Omental fat pad (tissue), 4 donors: ENCODE results near the gene DYNLT2. TPM values are rescaled to one million over a fixed set of nuclear protein-coding genes. Genes with fewer than 3 reads are reported as not detected.
"Not testable (repeated sequence)": the region's sequence is repeated elsewhere in the genome, so short reads cannot be mapped to it uniquely, and the experiment has no call there.

Source experiments
- ATAC-seq: fragments of 150-250 bp; one replicate; pipeline ENCODE4 v1.9.1; 2016; ENCODE audit warnings: mild to moderate bottlenecking, moderate library complexity; ENCODE audit not compliant: low FRiP score
- DNase-seq: peaks from one replicate; pipeline ENCODE4 v3.0.0-alpha.2; 2019; ENCODE audit warnings: low spot score
- CTCF ChIP-seq, 3 donors: fragments of 450-650 bp; IDR thresholded peaks; one replicate each; pipeline ENCODE4 v1.5.1; 2016 to 2017; ENCODE audit warnings: antibody characterized with exemption in 3 of 3, mild to moderate bottlenecking in 3 of 3, moderate library complexity in 2 of 3
- total RNA-seq, 4 donors: library from RNA; depleted of rRNA; stranded (reverse); fragments of >200 nt; gene quantifications; one replicate each; pipeline ENCODE4 v1.1.0, GENCODE V29; 2016

Gene DYNLT2
- total RNA-seq, 4 donors from 2014 or later, result 0.94 to 2.5 (median 2.1) TPM

GRCh38 chr6:169701311-169701953 lies 49.9 kb downstream of the DYNLT2 start:
- ATAC-seq, result peak; percentile 2
- no peak for TF ChIP-seq CTCF (IDR thresholded peaks at IDR 0.05)
- DNase-seq, result no peak

- ATAC-seq, result no peak
- no peak for TF ChIP-seq CTCF (IDR thresholded peaks at IDR 0.05)
Measured at GRCh38 chr6:169700296-169700695, 51.1 kb downstream of the DYNLT2 start.

GRCh38 chr6:169697115-169697514 lies 54.3 kb downstream of the DYNLT2 start:
- DNase-seq, ATAC-seq: not testable (repeated sequence)

More at GRCh38 chr6:169700296-169700695, 51.1 kb downstream of the DYNLT2 start:
- no peak for DNase-seq

GRCh38 chr6:169695131-169695530 lies 56.2 kb downstream of the DYNLT2 start:
- TF ChIP-seq CTCF (IDR thresholded peaks at IDR 0.05), result no peak
- ATAC-seq (no peak), DNase-seq (no peak)

- DNase-seq, result no peak
- no peak for ATAC-seq
- no peak for TF ChIP-seq CTCF (IDR thresholded peaks at IDR 0.05)
Measured at GRCh38 chr6:169692516-169692915, 58.9 kb downstream of the DYNLT2 start.

GRCh38 chr6:169691260-169691659 lies 60.1 kb downstream of the DYNLT2 start:
- DNase-seq (no peak), ATAC-seq (no peak)
- TF ChIP-seq CTCF (IDR thresholded peaks at IDR 0.05), result no peak

Other genes with a start within 250 kb of the DYNLT2 start
- 10 to 100 TPM; 18.9 to 35.9 (median 21.7) TPM for gene WDR27, start 49.5 kb downstream of the DYNLT2 start, total RNA-seq
- gene C6orf120, start 49.4 kb downstream of the DYNLT2 start, total RNA-seq, result 10 to 100 TPM; 41.2 to 45.0 (median 43.0) TPM
- 10 to 100 TPM; 32.9 to 49.4 (median 43.7) TPM for gene PHF10, start 27.1 kb downstream of the DYNLT2 start, total RNA-seq
- gene ERMARD, start 50 bp upstream of the DYNLT2 start, total RNA-seq, result 10 to 100 TPM; 11.9 to 30.3 (median 20.2) TPM